GM19395 (cell line): ENCODE data around the gene B4GALNT4.
"Not testable (repeated sequence)": the region's sequence is repeated elsewhere in the genome, so short reads cannot be mapped to it uniquely, and the experiment has no call there.

Experiments used
- ATAC-seq: cut with Tn5 transposase; IDR thresholded peaks from one replicate; pipeline ENCODE4 v1.9.1; 2021; ENCODE audit warnings: mild to moderate bottlenecking, moderate library complexity; ENCODE audit not compliant: unreplicated experiment

The B4GALNT4 gene

GRCh38 chr11:418343-419247, 49.3 kb downstream of the B4GALNT4 start:
- ATAC-seq, result no peak

GRCh38 chr11:419248-420005, 50.1 kb downstream of the B4GALNT4 start:
- ATAC-seq, result no peak

DNA sequence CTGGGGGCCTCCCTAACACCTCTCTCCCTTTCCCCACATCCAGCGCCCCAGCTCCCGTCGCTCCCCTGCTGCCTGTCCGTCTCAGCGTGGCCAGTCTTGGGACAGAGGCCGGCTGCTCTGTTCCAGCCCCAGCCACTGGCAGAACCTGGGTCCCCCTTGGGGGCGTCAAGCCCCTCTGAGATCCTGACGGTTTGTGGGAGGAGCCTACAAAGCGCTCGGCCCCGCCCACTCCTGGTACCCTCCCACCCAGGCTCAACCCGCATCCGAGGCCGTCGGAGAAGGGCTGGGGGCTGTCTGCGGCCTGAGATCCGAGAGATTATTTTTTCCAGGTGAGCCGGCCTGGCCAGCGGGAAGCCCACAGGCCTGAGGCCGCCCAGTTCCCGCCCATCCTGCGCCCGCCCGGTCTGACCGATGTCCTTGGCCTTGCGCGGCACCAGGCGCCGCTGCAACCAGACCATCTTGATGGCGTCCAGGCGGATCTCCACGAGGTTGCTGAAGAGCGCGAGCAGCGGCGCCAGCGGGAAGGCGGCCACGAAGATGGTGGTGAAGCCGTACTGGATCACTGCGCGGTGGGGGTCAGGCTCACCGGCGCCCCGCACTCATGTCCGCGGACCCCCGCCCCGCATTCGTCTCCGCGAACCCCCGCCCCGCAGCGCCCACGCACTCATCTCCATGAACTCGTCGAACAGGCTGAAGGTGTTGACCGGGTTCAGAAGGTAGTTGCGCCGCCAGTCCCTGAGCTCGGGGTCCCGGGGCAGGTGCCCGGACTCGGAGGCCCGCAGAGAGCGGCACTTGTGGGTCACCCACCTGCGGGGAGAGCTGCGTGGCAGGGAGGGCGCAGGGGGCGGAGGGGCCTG, 51.0 kb downstream of the B4GALNT4 start:
- no peak for ATAC-seq

GRCh38 chr11:420911-421321, 51.6 kb downstream of the B4GALNT4 start:
- ATAC-seq, result no peak

GRCh38 chr11:422249-422656, 53.0 kb downstream of the B4GALNT4 start:
- no peak for ATAC-seq

DNA sequence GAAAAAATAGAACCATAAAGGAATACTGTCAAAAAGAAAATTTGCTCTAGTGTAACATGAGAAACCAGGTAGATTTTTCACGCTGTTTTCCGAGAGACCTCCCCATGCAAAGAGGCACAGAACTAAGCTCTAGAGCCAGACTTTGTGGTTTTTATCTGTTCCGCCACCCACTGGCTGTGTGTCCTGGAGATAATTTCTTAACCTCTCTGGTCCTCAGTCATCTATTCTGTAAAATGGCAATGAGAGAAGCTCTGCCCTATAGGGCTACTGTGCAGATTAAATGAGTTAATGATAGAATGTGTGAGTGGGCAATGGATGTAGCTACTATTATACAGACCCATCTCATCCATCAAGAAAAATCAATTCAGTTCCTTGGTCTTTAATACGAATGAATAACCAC, 54.9 kb downstream of the B4GALNT4 start:
- ATAC-seq, result no peak

GRCh38 chr11:424766-425165, 55.5 kb downstream of the B4GALNT4 start:
- ATAC-seq, result not testable (repeated sequence)

GRCh38 chr11:425301-425700, 56.0 kb downstream of the B4GALNT4 start:
- ATAC-seq, result no peak

- ATAC-seq, result no peak
These were observed 57.6 kb downstream of the B4GALNT4 start for GRCh38 chr11:426851-427250.

- no peak for ATAC-seq
These were observed 59.0 kb downstream of the B4GALNT4 start for GRCh38 chr11:428295-428694.

- ATAC-seq, result no peak
These were observed 60.1 kb downstream of the B4GALNT4 start for GRCh38 chr11:429391-429790.

DNA sequence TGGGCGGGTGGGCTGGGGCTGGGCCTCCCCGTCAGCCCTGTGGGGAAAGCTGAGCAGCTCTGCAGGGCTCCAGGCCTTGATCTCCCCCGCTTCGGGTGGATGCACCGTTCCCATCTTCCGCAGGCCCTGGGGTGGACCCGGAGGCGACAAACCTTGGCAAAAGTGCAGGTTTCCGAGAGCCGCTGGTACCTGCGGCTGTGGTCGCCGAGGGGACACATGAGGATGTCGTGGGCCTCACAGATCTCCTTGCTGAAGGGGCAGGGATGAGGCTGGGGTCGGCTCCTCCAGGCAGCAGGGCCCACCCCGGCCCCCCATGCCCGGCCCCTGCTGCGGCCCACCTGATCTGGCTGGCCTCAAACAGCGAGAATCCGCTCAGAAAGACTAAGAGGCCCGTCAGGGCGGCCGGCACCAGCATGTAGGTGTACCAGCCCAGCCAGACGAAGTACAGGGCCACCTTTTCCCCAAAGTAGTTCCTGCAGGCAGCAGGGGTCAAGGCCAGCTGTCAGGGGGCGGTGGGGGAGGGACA, 60.7 kb downstream of the B4GALNT4 start:
- ATAC-seq, result no peak
